GOT3 (cell line): Measurements from ENCODE around the gene ASPN.
"Not testable (repeated sequence)": the region's sequence is repeated elsewhere in the genome, so short reads cannot be mapped to it uniquely, and the experiment has no call there.

ENCODE experiments used
- DNase-seq: peaks from one replicate; lab custom pipeline; 2025; ENCODE audit warnings: mixed read lengths; lab: John Stamatoyannopoulos, UW

The ASPN gene

DNA sequence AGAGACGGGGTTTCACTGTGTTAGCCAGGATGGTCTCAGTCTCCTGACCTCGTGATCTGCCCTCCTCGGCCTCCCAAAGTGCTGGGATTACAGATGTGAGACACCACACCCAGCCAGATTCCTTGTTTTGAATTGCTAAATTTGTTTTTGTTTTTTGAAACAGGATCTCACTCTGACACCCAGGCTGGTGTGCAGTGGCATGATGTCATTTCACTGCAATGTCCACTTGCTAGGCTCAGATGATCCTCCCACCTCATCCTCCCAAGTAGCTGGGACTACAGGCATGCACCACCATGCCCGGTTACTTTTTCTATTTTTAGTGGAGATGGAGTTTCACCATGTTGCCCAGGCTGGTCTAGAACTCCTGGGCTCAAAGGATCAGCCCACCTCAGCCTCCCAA, 71.1 kb downstream of the ASPN start:
- DNase-seq: not testable (repeated sequence)

DNA sequence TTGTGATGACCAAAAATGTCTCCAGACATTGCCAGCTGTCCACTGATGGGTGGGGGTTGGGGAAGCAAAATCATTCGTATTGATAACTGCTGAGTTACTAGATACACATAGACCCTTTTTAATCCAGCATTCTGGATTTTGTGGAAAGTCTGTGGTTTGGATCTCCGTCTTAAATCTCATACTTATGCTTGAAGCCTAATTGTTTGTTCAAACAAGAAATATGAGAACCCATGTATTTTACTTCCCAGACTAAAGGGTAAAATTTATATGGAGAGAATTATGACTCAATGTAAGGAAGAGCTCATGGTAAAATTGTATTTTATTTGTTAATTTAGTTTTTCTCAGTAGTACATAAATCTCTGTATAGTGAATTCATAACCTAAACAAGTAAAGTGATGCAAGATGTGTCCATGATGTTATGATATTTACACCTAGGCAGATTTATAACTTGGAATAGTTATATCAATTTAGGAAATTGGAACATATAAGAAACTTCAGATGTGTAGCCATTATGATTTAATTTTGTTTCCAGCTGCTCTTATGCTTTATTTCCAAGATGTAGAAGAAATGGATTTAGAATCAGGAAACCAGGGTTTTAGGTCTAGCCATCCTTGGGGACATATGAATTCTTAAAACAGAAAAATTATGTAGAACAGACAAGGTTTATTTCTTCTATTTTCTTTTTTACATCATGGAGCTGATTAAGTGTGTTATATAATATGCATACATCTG, 73.4 kb downstream of the ASPN start:
- no peak for DNase-seq

DNA sequence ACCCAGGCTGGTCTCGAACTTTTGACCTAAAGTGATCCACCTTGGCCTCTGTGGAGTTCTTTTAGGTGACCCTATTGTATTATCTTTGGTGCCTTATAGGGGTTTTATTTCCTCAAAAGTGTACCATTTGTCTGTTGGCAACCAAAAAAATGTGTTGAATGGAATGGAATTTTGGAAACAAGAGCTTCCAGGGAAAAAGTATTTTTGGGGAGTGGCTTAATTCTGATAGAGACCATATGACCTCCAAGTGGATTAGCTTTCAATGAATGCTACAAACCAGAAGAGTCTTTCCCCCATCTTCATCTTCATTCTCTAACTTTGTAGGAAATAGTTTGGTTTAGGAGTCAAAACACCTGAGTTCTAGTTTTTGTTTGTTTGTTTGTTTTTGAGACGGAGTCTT, 74.5 kb downstream of the ASPN start:
- no peak for DNase-seq

DNA sequence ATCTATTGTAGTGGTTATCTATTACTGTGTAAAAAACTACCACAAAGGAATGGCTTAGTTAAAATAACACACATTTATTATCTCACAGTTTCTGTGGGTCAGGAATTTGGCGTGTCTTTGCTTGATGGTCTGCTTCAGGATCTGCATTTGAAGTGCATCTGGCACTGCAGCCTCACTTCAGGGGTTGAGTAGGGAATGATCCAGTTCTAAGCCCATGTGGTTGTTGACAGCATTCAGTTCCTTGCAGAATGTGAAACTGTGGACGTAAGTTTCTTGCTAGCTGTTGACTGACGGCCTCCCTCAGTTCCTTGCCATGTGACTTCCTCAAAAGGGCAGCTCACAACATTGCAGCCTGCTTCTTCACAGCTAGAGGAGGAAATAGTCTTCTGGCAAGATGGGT, 75.8 kb downstream of the ASPN start:
- no peak for DNase-seq
